Measurements from ENCODE around the gene CLCN6. TPM values are rescaled to one million over a fixed set of nuclear protein-coding genes. Genes with fewer than 3 reads are reported as not detected.
A peak's percentile ranks its signal among the peaks of the same experiment; 100 is the strongest.

Gene CLCN6
- total RNA-seq, 1 donor from 2014 or later = 6.8 TPM

DNA sequence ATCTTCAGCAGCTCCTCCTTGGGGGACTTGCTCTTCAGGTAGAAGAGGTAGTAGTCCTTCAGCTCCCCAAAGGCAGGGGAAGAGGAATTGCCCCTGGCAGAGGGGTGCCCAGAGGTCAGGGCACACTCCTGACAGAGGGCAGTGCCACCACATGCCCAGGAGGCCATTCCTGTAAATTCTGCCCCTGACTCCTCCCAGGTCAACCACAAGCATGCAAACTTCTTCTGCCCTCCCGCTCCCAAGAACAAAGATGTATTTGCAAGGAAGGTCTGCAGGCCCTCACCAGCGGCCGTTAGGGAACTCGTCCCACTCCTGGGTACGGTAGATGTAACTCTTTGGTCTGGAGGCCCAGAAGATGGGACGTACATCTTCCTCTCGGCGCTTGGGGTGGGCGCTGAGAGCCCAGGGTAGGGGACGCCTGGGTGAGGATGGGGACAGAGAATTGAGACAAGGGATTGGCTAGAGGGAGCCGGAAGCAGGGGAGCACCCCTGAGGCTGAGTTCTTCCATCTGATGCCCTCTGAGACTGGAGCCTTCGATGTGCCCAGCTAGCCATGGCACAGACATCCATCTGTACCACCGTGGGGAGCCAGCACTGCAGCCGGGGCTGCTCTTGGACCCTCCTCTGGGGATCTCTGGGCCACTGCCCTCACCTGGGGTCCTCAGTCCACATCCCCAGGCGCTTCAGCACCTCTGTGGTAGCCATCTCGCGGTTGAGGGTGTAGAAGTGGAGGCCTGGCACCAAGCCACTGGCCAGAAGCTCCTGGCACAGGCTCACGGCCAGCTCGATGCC is 11.3 kb upstream of the CLCN6 start:
- H3K4me3 ChIP-seq (ENCODE audit: low read depth, low read length) = no peak overlapping the region
- TF ChIP-seq, protein P1, sequence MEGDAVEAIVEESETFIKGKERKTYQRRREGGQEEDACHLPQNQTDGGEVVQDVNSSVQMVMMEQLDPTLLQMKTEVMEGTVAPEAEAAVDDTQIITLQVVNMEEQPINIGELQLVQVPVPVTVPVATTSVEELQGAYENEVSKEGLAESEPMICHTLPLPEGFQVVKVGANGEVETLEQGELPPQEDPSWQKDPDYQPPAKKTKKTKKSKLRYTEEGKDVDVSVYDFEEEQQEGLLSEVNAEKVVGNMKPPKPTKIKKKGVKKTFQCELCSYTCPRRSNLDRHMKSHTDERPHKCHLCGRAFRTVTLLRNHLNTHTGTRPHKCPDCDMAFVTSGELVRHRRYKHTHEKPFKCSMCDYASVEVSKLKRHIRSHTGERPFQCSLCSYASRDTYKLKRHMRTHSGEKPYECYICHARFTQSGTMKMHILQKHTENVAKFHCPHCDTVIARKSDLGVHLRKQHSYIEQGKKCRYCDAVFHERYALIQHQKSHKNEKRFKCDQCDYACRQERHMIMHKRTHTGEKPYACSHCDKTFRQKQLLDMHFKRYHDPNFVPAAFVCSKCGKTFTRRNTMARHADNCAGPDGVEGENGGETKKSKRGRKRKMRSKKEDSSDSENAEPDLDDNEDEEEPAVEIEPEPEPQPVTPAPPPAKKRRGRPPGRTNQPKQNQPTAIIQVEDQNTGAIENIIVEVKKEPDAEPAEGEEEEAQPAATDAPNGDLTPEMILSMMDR (conservative IDR thresholded peaks at IDR 0.05; ENCODE audit: low read depth, low read length) = no peak
- DNase-seq (ENCODE audit: low read depth) = no peak

DNA sequence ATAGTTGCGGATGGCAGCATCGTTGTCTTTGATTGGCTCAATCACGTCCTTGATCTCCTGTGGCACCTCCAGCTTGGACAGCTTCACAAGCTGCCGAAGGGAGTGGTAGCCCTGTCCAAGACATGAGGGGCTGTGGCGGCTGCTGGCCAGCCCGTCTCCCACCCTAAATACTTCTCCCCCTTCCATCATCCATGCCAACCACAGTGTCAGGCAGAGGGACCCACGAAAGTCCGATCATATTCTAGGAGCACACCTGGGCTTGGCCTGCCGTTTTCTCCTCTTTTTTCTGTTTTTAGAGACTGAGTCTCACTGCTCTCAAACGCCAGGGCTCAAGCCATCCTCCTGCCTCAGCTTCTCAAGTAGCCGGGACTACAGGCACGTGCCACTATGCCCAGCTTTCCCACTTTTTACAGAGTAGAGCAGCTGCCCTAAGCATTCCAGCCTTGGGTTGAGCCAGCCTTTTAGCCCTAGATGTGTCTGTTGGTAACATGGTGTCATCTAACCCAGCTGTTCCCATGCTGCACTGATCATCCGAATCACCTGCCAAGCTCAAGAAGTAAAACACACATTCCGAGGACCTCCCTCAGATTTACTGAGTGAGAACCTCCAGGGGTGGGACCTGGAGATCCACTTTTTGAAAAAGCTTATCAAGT is 10.6 kb upstream of the CLCN6 start:
- no peak for DNase-seq (ENCODE audit: low read depth)
- TF ChIP-seq, protein P1 (conservative IDR thresholded peaks at IDR 0.05; ENCODE audit: low read depth, low read length) = no peak
- H3K4me3 ChIP-seq (ENCODE audit: low read depth, low read length) = no peak overlapping the region

DNA sequence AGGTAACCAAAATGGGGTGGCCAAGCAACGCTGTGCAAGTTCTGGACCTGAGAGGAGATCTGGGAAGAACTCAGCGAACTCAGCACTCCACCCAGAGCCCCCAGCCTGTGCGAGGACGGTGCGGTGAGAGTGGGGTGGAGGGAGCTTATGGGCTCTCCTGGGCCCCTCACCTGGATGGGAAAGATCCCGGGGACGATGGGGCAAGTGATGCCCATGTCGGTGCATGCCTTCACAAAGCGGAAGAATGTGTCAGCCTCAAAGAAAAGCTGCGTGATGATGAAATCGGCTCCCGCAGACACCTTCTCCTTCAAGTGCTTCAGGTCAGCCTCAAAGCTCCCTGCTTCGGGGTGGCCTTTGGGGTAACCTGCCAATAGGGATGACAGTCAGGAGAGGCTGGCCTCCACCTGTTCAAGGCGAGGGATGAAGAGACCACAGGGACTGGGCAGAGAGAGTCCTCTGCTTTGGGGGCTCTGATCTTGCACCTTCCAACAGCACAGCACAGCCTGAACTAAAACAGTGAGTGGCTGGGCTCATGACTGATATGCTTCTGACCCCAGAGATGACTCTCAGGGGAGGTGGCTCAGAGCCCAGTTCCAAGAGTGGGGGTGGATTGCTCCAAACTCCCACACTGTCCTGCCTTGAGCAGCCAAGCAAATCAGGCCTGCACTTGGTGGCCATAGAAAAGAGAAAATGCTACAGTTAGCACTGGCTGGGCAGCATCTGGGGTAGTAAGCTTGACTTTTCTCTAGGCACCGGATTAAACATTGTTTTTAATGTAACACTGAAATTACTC is 9.8 kb upstream of the CLCN6 start:
- no peak overlapping the region for H3K4me3 ChIP-seq (ENCODE audit: low read depth, low read length)
- TF ChIP-seq, protein P1 (conservative IDR thresholded peaks at IDR 0.05; ENCODE audit: low read depth, low read length) = no peak
- DNase-seq (ENCODE audit: low read depth) = peak; percentile 80

DNA sequence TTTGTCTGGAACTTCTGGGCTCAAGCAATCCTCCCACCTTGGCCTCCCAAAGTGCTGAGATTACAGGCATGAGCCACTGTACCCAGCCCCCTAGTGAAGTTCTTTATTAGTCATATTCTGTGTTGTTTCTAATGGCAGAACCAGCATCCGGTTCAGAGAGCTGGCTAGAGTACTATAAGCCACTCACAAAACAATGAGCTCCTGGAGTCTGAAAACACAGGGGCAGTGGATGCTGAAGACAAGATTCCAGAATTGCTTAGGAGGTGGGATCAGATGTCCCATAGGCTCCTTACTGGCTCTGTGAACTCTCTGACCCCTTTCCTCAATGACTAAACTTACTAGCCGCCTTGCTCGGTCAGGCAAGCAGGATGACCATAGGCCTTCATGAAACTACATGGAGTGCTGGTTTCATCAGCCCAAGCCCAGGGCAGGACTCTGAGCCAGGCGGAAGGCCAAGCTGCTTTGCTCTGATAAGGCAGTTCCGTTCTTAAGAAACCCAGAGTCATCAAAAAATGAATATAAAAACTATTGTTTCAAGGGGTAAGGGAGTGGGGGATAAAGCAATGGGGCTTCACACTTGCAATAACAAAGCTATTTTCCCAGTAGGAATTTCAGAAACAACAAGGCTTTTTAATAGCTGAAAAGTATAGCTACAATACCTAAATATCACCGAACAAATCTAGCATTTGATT is 8.3 kb upstream of the CLCN6 start:
- peak; percentile 91 for DNase-seq (ENCODE audit: low read depth)
- H3K4me3 ChIP-seq (ENCODE audit: low read depth, low read length) = no peak overlapping the region

DNA sequence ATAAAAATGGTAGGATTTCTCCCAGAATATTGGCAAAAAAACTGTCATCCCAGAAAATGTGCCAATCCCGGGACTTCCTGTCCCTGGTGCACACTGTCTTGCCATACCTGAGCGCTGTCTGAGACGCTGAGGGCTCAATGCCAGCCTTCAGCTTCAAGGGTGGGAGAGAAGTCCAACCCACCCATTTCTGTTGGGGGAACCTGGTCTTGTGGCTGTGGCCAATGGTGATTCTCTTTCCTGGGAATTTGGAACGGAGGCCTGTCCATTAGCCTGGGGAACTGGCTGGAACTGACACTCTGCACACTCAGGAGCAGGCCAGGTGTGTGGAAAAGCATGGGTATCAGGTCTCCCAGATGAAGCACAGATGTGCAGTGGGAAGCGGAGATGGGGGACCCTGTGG is 6.9 kb upstream of the CLCN6 start:
- TF ChIP-seq, protein P1 (conservative IDR thresholded peaks at IDR 0.05; ENCODE audit: low read depth, low read length) = no peak
- no peak for DNase-seq (ENCODE audit: low read depth)
- no peak overlapping the region for H3K4me3 ChIP-seq (ENCODE audit: low read depth, low read length)

More for the DNA sequence above, 8.3 kb upstream of the CLCN6 start:
- TF ChIP-seq, protein P1 (conservative IDR thresholded peaks at IDR 0.05; ENCODE audit: low read depth, low read length) = no peak

DNA sequence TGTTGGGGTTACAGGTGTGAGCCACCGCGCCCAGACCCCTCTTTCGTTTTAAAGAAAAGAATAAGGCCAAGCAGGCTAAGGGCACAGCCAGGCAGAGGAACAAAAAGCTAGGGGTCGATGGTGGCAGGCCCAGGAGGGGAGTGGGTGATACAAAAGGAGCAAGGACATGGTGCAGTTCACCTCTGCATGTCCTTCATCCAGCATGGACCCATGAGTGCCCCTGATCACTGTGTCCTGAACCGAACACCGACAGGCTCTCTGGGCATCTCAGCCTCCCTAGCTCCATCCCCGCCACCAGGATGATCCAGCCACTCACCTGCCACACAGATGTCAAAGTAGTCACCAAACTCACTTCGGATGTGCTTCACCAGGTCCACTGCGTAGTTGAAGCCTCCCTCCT is 6.1 kb upstream of the CLCN6 start:
- H3K4me3 ChIP-seq (ENCODE audit: low read depth, low read length) = no peak overlapping the region
- DNase-seq (ENCODE audit: low read depth) = no peak
- TF ChIP-seq, protein P1 (conservative IDR thresholded peaks at IDR 0.05; ENCODE audit: low read depth, low read length) = no peak
